Ecto neural progenitor cell (in vitro differentiated cells): Measurements from ENCODE around the gene FARSA.
"Not testable (repeated sequence)": the region's sequence is repeated elsewhere in the genome, so short reads cannot be mapped to it uniquely, and the experiment has no call there.

Source experiments
- DNase-seq: peaks from one replicate; pipeline ENCODE4 v3.0.0-alpha.2; 2018; ENCODE audit warnings: low spot score

The FARSA gene

DNA sequence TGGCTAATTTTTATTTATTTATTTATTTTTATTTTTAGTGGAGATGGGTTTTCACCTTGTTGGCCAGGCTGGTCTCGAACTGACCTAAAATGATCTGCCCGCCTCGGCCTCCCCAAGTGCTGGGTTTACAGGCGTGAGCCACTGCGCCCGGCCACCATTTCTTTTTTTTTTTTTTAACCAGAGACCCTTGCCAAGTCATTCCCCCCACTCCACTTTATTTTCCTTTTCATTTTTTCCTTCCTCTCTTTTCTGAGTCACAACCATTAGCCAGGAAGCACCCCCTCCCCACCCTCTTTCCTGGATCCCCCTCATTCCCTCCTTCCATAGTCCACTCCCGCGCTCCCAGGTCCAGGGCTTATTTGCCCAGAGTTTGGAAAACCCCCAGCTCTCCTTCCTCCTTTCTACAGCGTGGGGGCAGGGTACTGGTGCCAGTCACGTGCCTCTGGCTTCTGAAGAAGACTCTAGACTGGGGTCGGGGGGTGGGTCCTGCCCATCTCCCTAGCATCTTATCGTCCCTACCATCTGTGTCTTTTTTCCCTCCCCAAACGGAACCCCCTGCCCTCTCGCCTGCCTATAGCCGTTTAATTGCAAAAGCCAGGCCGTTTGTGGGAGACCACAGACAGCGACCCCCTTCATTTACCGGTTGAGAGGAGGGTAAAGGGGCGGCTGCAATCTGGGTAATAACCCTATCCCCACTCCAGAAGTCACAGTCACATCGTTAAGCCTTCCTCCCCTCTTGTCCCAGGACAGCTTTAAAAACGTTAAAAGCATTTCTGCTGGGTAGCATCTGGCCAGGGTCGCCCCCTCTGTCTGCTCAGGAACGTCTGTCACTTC lies 3.8 kb upstream of the FARSA start:
- DNase-seq, result no peak

GRCh38 chr19:12936582-12936981 lies 3.1 kb upstream of the FARSA start:
- no peak for DNase-seq

GRCh38 chr19:12935071-12935470 lies 1.6 kb upstream of the FARSA start:
- DNase-seq, result no peak

DNA sequence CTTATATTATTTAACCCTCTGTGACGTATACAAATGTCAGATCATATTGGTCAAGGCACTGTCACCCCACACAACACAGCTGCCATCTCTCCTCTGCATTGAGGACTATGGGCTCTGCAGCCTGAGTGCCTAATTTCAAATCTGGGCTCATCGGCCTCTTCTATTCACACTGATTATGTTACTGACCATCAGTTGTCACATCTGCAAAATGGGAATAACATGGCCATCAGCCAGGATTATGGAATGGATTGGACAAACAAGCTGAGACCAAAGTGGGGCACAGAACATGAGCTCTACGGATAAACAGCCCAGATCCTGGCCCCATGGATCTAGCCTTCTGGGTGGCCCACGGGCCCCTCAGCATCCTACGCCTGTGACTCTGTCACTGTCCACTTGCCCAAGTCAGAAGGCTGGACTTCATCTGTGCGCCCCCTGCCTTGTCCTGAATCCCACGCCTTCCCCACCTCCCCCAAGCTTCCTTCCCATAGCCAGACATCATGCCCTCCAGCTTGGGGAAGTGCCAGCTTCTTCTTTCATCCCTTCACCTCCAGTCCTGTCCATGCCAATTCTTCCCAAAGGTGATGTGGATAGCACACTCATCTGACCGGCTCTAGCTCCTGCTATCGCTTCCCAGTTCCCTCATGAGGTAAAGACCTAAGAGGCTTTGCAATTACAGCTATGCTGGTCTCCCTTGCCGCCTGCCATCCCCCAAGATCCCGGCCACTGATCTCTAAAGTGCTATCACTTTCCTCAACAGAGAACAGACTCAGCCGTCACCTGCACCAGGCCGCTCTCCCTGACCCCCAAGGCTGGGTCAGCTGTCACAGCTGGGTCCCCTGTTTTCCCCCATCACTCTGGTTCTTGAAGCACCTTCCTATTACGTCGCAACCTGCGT lies 872 bp downstream of the FARSA start:
- DNase-seq, result no peak

- DNase-seq, result no peak
Observed at GRCh38 chr19:12930002-12930645, 3.4 kb downstream of the FARSA start.

GRCh38 chr19:12924621-12925310 lies 8.7 kb downstream of the FARSA start:
- no peak for DNase-seq

DNA sequence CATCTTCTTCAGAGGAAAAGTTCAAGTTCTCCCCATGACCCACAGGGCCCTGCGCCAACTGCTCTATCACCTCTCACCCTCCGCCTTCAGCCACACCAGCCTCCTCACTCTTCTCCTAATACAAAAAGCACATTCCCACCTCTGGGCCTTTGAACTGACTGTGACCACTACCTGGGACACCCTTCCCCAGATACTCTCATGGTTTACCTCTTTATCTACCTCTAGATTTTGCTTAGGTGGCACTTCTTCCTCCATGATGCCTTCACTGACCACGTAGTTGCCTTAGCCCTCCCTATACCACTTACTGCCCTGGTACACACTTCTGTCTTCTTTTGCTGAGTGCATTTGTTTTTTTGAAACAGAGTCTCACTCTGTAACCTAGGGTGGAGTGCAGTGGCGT lies 10.6 kb downstream of the FARSA start:
- no peak for DNase-seq

GRCh38 chr19:12921047-12921446 lies 12.5 kb downstream of the FARSA start:
- DNase-seq, result no peak

DNA sequence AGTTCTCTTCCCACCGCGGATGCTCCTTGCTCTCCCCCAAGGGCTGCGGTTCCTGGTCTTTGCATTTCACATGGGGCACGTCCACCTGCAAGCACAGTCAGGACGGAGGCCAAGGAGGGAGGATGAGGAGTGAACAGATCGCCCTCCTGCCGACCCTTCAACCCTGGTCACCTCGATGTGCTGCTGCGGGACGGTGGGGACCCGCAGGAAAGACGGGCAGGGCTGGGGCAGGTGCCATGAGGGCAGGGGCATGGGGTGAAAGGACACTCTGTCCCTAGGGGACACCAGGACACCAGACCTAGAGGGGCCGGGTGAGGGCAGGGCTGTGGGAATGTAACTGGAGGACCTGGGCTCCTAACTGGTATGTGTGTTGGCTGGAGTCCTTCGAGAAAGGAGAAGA lies 15.3 kb downstream of the FARSA start:
- DNase-seq, result no peak

DNA sequence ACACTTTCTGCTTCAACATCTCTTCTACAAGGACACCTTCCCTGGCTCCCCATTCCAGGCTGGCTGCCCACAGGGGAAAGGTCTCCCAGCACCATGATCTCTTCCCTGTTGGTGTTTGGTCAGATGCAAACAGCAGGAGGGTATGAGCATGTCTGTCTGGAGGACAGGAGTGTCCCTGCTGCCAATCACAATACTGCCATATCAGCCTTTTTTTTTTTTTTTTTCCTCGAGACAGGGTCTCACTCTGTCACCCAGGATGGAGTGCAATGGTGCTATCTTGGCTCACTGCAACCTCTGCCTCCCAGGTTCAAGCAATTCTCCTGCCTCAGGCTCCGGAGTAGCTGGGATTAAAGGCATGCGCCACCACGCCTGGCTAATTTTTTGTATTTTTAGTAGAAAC lies 17.7 kb downstream of the FARSA start:
- DNase-seq, result not testable (repeated sequence)

DNA sequence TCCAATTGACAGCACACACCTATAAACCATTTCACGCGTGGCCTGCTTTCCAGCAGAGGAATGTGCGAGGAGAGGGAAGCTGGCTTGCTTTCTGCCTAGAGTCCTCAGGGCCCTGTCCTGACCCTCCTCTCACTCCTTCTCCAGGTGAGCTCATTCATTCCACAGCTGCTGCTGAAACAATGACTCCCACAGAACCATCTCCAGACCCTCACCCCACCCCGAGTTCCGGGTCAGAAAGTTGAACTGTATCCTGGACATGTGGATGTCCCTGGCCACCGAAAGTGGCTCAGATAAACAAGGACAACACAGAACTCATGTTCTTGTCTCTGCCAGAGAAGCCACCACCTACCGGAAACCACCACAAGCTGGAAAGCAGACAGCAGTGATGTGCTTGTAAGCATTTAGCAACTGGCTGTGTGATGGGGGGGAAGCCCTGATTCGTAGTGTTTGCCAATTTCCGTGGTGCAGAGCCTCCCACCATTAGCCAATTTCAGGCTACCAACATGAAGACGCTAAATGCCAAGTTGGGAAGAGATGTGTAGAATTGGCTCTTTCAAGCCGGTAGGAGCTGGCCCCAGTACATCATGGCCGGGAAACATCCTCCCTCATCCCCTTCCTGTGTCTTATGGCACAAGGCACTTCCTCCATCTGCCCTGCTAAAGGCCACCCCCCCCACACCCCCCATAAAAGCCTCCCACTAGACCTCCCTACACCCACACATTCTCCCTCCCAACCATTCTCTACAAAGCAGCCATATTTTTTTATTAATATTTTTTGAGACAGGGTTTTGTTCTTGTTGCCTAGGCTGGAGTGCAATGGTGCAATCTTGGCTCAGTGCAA lies 19.4 kb downstream of the FARSA start:
- DNase-seq, result no peak

DNA sequence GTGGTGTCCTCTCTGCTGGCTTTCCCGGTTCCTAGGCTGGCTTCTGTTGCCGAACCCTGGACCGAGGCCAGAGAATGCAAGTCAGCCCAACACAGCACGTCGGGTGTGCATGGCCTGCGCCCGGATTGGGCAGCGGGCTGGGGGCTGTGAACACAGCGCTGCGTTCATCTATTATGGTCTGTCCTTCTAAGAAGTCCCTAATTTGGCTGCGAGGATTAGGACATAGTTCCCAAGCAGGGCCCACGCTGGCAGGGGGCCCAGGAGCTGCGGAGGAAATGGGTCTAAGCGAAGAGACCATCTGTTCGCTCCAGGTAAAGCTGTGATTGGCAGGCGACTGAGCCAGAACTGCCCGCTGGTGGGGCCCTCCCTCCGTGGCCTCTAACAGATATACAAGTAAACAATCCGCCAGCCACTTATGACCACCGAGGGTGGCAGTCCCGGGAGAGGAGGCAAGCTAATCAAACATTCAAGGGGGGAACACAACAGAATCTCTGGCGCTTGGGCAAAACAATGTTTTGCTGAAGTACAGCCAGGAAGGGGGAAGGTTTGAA lies 20.4 kb downstream of the FARSA start:
- peak; percentile 68 for DNase-seq

GRCh38 chr19:12912571-12912970 lies 20.9 kb downstream of the FARSA start:
- no peak for DNase-seq

GRCh38 chr19:12907166-12907565 lies 26.3 kb downstream of the FARSA start:
- no peak for DNase-seq

DNA sequence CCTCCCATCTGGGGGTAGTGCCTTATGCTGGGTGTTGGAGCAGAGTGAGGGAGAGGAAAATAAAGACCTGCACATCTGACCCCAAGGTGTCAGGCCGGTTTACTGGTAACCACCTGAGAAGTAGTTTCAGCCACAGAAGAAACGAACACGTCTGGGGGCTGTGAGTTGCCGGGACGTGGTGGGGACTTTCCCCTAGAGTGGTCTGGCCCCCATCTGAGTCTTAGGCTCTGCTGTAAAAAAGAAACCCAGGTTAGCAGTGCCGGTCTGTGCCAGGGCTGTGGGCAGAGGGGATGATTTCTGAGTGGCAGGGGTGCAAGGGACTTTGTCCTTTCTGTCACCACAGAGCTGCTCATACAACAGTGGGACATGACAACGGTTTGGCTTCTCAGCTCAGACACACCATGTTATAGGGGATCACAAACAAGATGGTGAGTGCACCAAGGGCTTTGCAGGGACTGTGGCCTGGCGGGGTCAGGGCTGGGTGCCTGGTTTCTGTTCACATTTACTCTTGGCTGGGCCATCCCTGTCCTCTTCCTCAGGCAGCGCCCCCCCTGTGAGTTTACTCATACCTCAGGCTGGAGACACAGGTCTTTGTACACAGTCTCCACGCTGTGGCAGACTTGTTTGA lies 33.5 kb downstream of the FARSA start:
- DNase-seq, result no peak

DNA sequence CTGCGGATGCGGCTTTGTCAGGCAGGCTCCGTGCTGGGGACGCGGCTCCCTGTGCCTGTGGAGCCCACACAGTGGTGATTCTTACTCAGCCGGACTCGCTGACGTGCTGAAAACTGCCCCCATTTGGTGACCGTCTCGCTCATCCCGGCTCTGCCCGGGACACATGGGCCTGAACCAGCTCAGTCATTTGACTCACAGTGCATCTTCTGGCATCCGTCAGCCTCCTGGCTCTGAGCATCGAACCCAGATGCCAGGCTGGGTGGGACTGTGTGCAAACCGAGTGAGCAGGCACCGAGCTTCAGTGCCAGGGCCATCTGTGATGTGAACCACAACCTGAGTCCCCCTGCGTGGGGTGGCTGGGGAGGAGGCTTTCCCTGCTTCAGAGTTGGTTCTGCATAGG lies 37.1 kb downstream of the FARSA start:
- no peak for DNase-seq

- no peak for DNase-seq
Observed at GRCh38 chr19:12893582-12893981, 39.9 kb downstream of the FARSA start.

- no peak for DNase-seq
Observed at GRCh38 chr19:12891553-12892021, 41.9 kb downstream of the FARSA start.

- DNase-seq, result peak; percentile 97
Observed at GRCh38 chr19:12890787-12891552, 42.5 kb downstream of the FARSA start, which contains the start of gene GCDH. Gene GCDH, plus strand, starts transcription at chr19:12891160. Its CDS starts 145 bp downstream, at chr19:12891305.
